K562 (cell line): ENCODE results near the gene SDCCAG8. TPM values are rescaled to one million over a fixed set of nuclear protein-coding genes. Genes with fewer than 3 reads are reported as not detected.
A peak's percentile ranks its signal among the peaks of the same experiment; 100 is the strongest.

Experiments used
- ATAC-seq: fragments of 200-7000 bp; cut with Tn5 transposase; 3 replicates; pipeline ENCODE4 v1.9.1; 2020; ENCODE audit warnings: moderate library complexity
- BruUV-seq: library from RNA; stranded (reverse); fragments of 400-500 nt; replicated peaks from 2 replicates; lab custom pipeline; 2021; lab: Mats Ljungman, UMichigan
- CTCF ChIA-PET: fragments of 300-600 bp; formaldehyde crosslinking; extraction: SDS; loops from one replicate; lab custom pipeline; 2021; ENCODE audit warnings: low intra/inter-chr PET ratio; lab: Yijun Ruan, JAX
- POLR2A ChIA-PET: fragments of 300-600, 350-650 bp; sonication (Branson Sonifier 250); formaldehyde crosslinking; extraction: SDS; loops from one replicate; lab custom pipeline; 2021; ENCODE audit warnings: antibody characterized with exemption, inconsistent platforms; lab: Yijun Ruan, JAX
- DNase-seq, 4 experiments: peaks; one replicate each; pipeline versions ENCODE4 v3.0.0 to v3.0.0-alpha.2; 2011 to 2018; ENCODE audit warnings: low spot score in 3 of 4, mixed read lengths in 3 of 4; ENCODE audit errors: extremely low read depth in 1 of 4
- FAIRE-seq: peaks from 2 replicates; lab custom pipeline; 2011; peaks lifted over from hg19 to GRCh38; lab: Jason Lieb, UNC
- H2AFZ ChIP-seq: 2 replicates; pipeline ENCODE4 v1.6.0; 2011; ENCODE audit warnings: low read depth, low read length, control low read depth, inconsistent platforms
- H3K27ac ChIP-seq: fragments of 200-600 bp; 3 replicates; pipeline ENCODE4 v1.8.0; 2011; ENCODE audit warnings: low read depth, mild to moderate bottlenecking, control low read depth, inconsistent platforms, low read length, moderate library complexity, mixed read lengths; ENCODE audit errors: extremely low read depth
- H3K27me3 ChIP-seq, 2 experiments: fragments of 300-600 bp in 1 of 2; 2 replicates in 1 of 2; 3 replicates in 1 of 2; pipeline versions ENCODE4 v1.6.0 to v1.8.0; 2011; ENCODE audit warnings: inconsistent platforms in 2 of 2, low read length in 2 of 2, mild to moderate bottlenecking in 1 of 2, mixed read lengths in 1 of 2, moderate library complexity in 1 of 2; ENCODE audit not compliant: control insufficient read depth in 2 of 2, insufficient read depth in 2 of 2
- H3K36me3 ChIP-seq: fragments of 300-600 bp; 3 replicates; pipeline ENCODE4 v1.8.0; 2011; ENCODE audit warnings: mild to moderate bottlenecking, low read length, inconsistent platforms; ENCODE audit not compliant: control insufficient read depth, insufficient read depth
- H3K4me1 ChIP-seq, 2 experiments: fragments of 200-600 bp in 1 of 2; replicated peaks in 1 of 2; 2 replicates in 1 of 2; 3 replicates in 1 of 2; pipeline versions ENCODE4 v1.5.1 to v1.8.0; 2011; ENCODE audit warnings: inconsistent platforms in 2 of 2, low read length in 2 of 2, mild to moderate bottlenecking in 1 of 2, mixed read lengths in 1 of 2, moderate library complexity in 1 of 2; ENCODE audit not compliant: control insufficient read depth in 2 of 2, insufficient read depth in 2 of 2
- H3K4me2 ChIP-seq: 2 replicates; pipeline ENCODE4 v1.6.1; 2011; ENCODE audit warnings: low read length, control low read depth, inconsistent platforms, mixed read lengths; ENCODE audit not compliant: insufficient read depth
- H3K4me3 ChIP-seq: fragments of 200-600 bp; sonication (generic), shearing (Covaris generic); 2 replicates; pipeline ENCODE4 v1.5.1; 2016; ENCODE audit warnings: control low read depth, inconsistent platforms
- H3K79me2 ChIP-seq: fragments of 200-600 bp; 3 replicates; pipeline ENCODE4 v1.8.0; 2011; ENCODE audit warnings: low read length, inconsistent platforms; ENCODE audit not compliant: control insufficient read depth, insufficient read depth
- H3K9ac ChIP-seq, 2 experiments: 2 replicates each; pipeline versions ENCODE4 v1.6.0 to v1.6.1; 2011; ENCODE audit warnings: low read depth in 2 of 2, low read length in 2 of 2, control low read depth in 1 of 2, inconsistent platforms in 1 of 2, mild to moderate bottlenecking in 1 of 2, mixed read lengths in 1 of 2; ENCODE audit not compliant: insufficient read depth in 1 of 2
- H3K9me1 ChIP-seq: one replicate; pipeline ENCODE4 v1.6.0; 2011; ENCODE audit warnings: inconsistent platforms, mild to moderate bottlenecking, low read length, moderate library complexity; ENCODE audit not compliant: control insufficient read depth, insufficient read depth
- H3K9me3 ChIP-seq: replicated peaks from 2 replicates; pipeline ENCODE4 v1.5.1; 2011; ENCODE audit warnings: low read depth, low read length, inconsistent platforms; ENCODE audit not compliant: control insufficient read depth, insufficient read depth
- H4K20me1 ChIP-seq: replicated peaks from 2 replicates; pipeline ENCODE4 v1.6.1; 2011; ENCODE audit warnings: low read length, inconsistent platforms, mixed read lengths; ENCODE audit not compliant: control insufficient read depth, insufficient read depth
- CBFA2T2 ChIP-seq: fragments of 450-650 bp; conservative IDR thresholded peaks from 2 replicates; pipeline ENCODE4 v1.6.1; 2017; ENCODE audit warnings: mild to moderate bottlenecking
- CBFA2T3 ChIP-seq: fragments of 450-650 bp; IDR thresholded peaks from 2 replicates; pipeline ENCODE4 v1.6.1; 2017
- HMG20B ChIP-seq: fragments of 250-450 bp; sonication (Bioruptor Pico); IDR thresholded peaks from 2 replicates; pipeline ENCODE4 v1.5.0; 2021; ENCODE audit warnings: mild to moderate bottlenecking
- TAF9B ChIP-seq: fragments of 450-650 bp; IDR thresholded peaks from 2 replicates; pipeline ENCODE4 v1.6.1; 2018; ENCODE audit warnings: mild to moderate bottlenecking; ENCODE audit not compliant: partially characterized antibody
- ZBTB11 ChIP-seq, 3 experiments: fragments of 200-800 bp in 1 of 3; fragments of 250-450 bp in 1 of 3; fragments of 450-650 bp in 1 of 3; sonication (Bioruptor Pico) in 1 of 3; sonication (Bioruptor generic) in 1 of 3; formaldehyde crosslinking in 1 of 3; IDR thresholded peaks; 2 replicates each; pipeline versions ENCODE4 v1.6.1 to v1.8.0; 2016 to 2022; ENCODE audit warnings: mild to moderate bottlenecking in 2 of 3, missing genetic modification characterization in 2 of 3, missing compliant biosample characterization in 1 of 3, moderate library complexity in 1 of 3
- WGBS: fragments of 100-300 bp; shearing (Covaris generic); methylation state at CpG from one replicate; pipeline ENCODE4 v1.1.6; 2016; ENCODE audit warnings: low coverage, mixed read lengths; ENCODE audit not compliant: insufficient coverage; ENCODE audit errors: missing lambda C conversion rate; 5-methylcytosine and 5-hydroxymethylcytosine counted together
- in situ Hi-C: fragments of 300-500 bp; cut with MboI; formaldehyde crosslinking; loops from 4 replicates; pipeline ENCODE4 v1.15.0; 2018; ENCODE audit warnings: inconsistent platforms, mixed read lengths
- intact Hi-C: fragments of 100-400 bp; cut with micrococcal nuclease; formaldehyde crosslinking; loops from 2 replicates; pipeline ENCODE4 v1.14.2; 2022
- polyA plus RNA-seq, 8 experiments: library from polyadenylated mRNA; depleted of rRNA in 4 of 8; stranded (reverse) in 5 of 8; unstranded in 3 of 8; fragments of >200 nt; fragmentation: Nextera tagmentation in 2 of 8; fragmentation: Illumina TruSeq in 1 of 8; extraction: Ambion mirVana in 2 of 8; extraction: Trizol in 1 of 8; gene quantifications; 2 replicates each; pipeline versions ENCODE4 v1.2.1 to v1.2.3, GENCODE V29; 2011 to 2014; ENCODE audit warnings: inconsistent platforms in 1 of 8, missing spikeins in 1 of 8
- total RNA-seq, 7 experiments: library from RNA; depleted of rRNA in 6 of 7; stranded (reverse); fragments of >200 nt in 6 of 7; fragmentation: Illumina TruSeq in 2 of 7; extraction: Trizol in 2 of 7; gene quantifications; 2 replicates each; pipeline versions ENCODE4 v1.2.1 to v1.2.3, GENCODE V29; 2011 to 2021; ENCODE audit warnings: low replicate concordance in 1 of 7

Gene SDCCAG8
- total and polyA plus RNA-seq, 9 of the 15 experiments (the other 6 are each of a cell fraction or from before 2014, with no cell fraction given): 17.9 to 36.7 (median 25.4) TPM

- intact Hi-C loops (no loop called here), in situ Hi-C loops (no loop called here)
- ChIA-PET CTCF (no interaction called here), POLR2A (no interaction called here)
- no peak overlapping the region for H3K4me2 ChIP-seq
- no peak overlapping the region for H3K9ac ChIP-seq
- TF ChIP-seq CBFA2T3: peak; percentile 48; the same call in 1 of the 2 replicates
- no peak for TF ChIP-seq TAF9B
- TF ChIP-seq CBFA2T2: 0 out of 2 replicates have a peak, but pooled peaks have one; percentile 7
- no peak for TF ChIP-seq ZBTB11 (CRISPR knock-in tag; IDR thresholded peaks at IDR 0.05)
- no peak for TF ChIP-seq HMG20B (CRISPR knock-in tag)
- BruUV-seq: no TSS peak
- H3K9me3 ChIP-seq: no peaks in the 10 kb centered on the region
- FAIRE-seq: no peak
- H3K36me3 ChIP-seq: no peaks in the 10 kb centered on the region
- no peak overlapping the region for H3K27ac ChIP-seq
- H2AFZ ChIP-seq: no peak overlapping the region
- H3K9me1 ChIP-seq: no peaks in the 10 kb centered on the region
- peaks cover 0 to 3% of the 10 kb centered on the region in 2 experiments; a peak in 2 of 5 replicates for H3K4me1 ChIP-seq
- H3K27me3 ChIP-seq: no peaks in the 10 kb centered on the region
- 8% methylated on average over 3 of the region's 3 CpGs for WGBS
- H3K4me3 ChIP-seq: no peak overlapping the region
- peak; percentile 28; the same call in 1 of the 3 replicates for ATAC-seq
- no peaks in the 10 kb centered on the region for H4K20me1 ChIP-seq
- no peak for DNase-seq
- H3K79me2 ChIP-seq: no peaks in the 10 kb centered on the region
Measured at GRCh38 chr1:243435836-243436235, 180.0 kb downstream of the SDCCAG8 start.
